PC-9 (cell line): ENCODE results near the gene GPHN. TPM values are rescaled to one million over a fixed set of nuclear protein-coding genes. Genes with fewer than 3 reads are reported as not detected.

Experiments
- BruUV-seq: library from RNA; stranded (reverse); fragments of 400-500 nt; replicated peaks from 2 replicates; lab custom pipeline; 2021; lab: Mats Ljungman, UMichigan
- CTCF ChIA-PET: fragments of 300-600 bp; sonication (Branson Sonifier 250); formaldehyde crosslinking; loops from one replicate; lab custom pipeline; 2022; ENCODE audit warnings: antibody characterized with exemption; lab: Charles Lee
- POLR2A ChIA-PET: fragments of 300-600 bp; sonication (Branson Sonifier 250); formaldehyde crosslinking; loops from one replicate; lab custom pipeline; 2022; ENCODE audit warnings: antibody characterized with exemption; ENCODE audit not compliant: unreplicated experiment; lab: Charles Lee
- DNase-seq, 2 experiments: peaks; one replicate each; pipeline versions ENCODE4 v3.0.0 to v3.0.0-alpha.2; 2015 to 2022; ENCODE audit warnings: mixed read lengths in 1 of 2
- H2AFZ ChIP-seq: fragments of 200-600 bp; sonication (generic); 2 replicates; pipeline ENCODE4 v1.8.1; 2017; ENCODE audit warnings: antibody characterized with exemption
- H3F3A ChIP-seq: fragments of 200-600 bp; sonication (generic); 2 replicates; pipeline ENCODE4 v1.8.1; 2017; ENCODE audit warnings: antibody characterized with exemption, mild to moderate bottlenecking, low read depth; ENCODE audit not compliant: insufficient read depth
- H3K27ac ChIP-seq: fragments of 200-600 bp; sonication (generic); 2 replicates; pipeline ENCODE4 v1.6.1; 2016; ENCODE audit warnings: mixed run types
- H3K27me3 ChIP-seq: fragments of 200-600 bp; sonication (generic); 2 replicates; pipeline ENCODE4 v1.6.1; 2016; ENCODE audit warnings: low read depth, mixed run types; ENCODE audit not compliant: insufficient read depth
- H3K36me3 ChIP-seq: fragments of 200-600 bp; sonication (generic); 2 replicates; pipeline ENCODE4 v1.6.1; 2016; ENCODE audit warnings: low read depth, mixed run types
- H3K4me1 ChIP-seq: fragments of 200-600 bp; sonication (generic); replicated peaks from 2 replicates; pipeline ENCODE4 v1.6.1; 2016; ENCODE audit warnings: mixed run types; ENCODE audit not compliant: insufficient read depth
- H3K4me2 ChIP-seq: fragments of 200-600 bp; sonication (generic); 2 replicates; pipeline ENCODE4 v1.6.1; 2017; ENCODE audit warnings: mixed run types
- H3K4me3 ChIP-seq: fragments of 200-600 bp; sonication (generic); 2 replicates; pipeline ENCODE4 v1.6.1; 2016; ENCODE audit warnings: mixed run types
- H3K79me2 ChIP-seq: fragments of 200-600 bp; sonication (generic); 2 replicates; pipeline ENCODE4 v1.6.1; 2017; ENCODE audit warnings: low read depth, mixed run types
- H3K9me2 ChIP-seq: fragments of 200-600 bp; sonication (generic); 2 replicates; pipeline ENCODE4 v1.8.1; 2017; ENCODE audit warnings: mild to moderate bottlenecking; ENCODE audit not compliant: insufficient read depth
- H3K9me3 ChIP-seq: fragments of 200-600 bp; sonication (generic); 2 replicates; pipeline ENCODE4 v1.8.1; 2016; ENCODE audit warnings: low read depth; ENCODE audit not compliant: insufficient read depth
- H4K20me1 ChIP-seq: fragments of 200-600 bp; sonication (generic); 2 replicates; pipeline ENCODE4 v1.8.1; 2017; ENCODE audit not compliant: insufficient read depth
- EZH2 ChIP-seq: fragments of 200-600 bp; sonication (generic); IDR thresholded peaks from 2 replicates; pipeline ENCODE4 v1.8.0; 2017; ENCODE audit warnings: antibody characterized with exemption, low read depth
- intact Hi-C: fragments of 100-400 bp; cut with micrococcal nuclease; formaldehyde crosslinking; loops from one replicate; pipeline ENCODE4 v1.10.0; 2022; ENCODE audit not compliant: unreplicated experiment
- total RNA-seq: library from RNA; stranded (reverse); gene quantifications from 2 replicates; pipeline ENCODE4 v1.2.3, GENCODE V29; 2021
- TF ChIP-seq, protein P1 (sequence below): fragments of 200-600 bp; sonication (generic); conservative IDR thresholded peaks from 2 replicates; pipeline ENCODE4 v1.6.1; 2017; ENCODE audit warnings: mixed run types, antibody characterized with exemption, mild to moderate bottlenecking, moderate library complexity

GPHN gene
- total RNA-seq, 1 experiment from 2014 or later, result 18.3 TPM

DNA sequence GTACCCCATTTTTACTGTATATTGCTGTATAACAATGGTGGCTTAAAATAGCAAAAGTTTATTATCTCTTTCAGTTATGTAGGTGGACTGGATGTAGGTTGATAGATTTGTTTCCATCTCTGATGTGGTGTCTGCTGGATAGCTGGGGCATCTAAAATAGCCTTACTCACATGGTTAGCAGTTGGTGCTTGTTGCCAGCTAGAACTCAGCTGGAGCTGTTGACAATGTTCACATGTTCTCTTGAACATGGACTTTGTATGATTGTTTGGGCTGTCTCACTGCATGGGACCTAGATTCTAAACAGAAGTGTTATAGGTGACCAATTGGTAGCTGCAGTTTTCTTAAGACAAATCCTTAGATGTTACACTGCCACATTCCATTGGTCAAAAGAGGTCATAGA is 126.9 kb downstream of the GPHN start:
- Histone ChIP-seq H3K4me1 (no peaks in the 10 kb centered on the region), H3K79me2 (peaks cover 18% of the 10 kb centered on the region; the same call in 1 of the 2 replicates), H2AFZ (no peak overlapping the region), H3K27me3 (no peaks in the 10 kb centered on the region), H4K20me1 (no peaks in the 10 kb centered on the region; the same call in 1 of the 2 replicates), H3K27ac (no peak overlapping the region), H3F3A (no peaks in the 10 kb centered on the region; the same call in 1 of the 2 replicates), H3K4me3 (no peak overlapping the region), H3K9me2 (no peaks in the 10 kb centered on the region), H3K36me3 (peaks cover 4% of the 10 kb centered on the region; the same call in 1 of the 2 replicates), H3K9me3 (no peaks in the 10 kb centered on the region), H3K4me2 (no peak overlapping the region)
- no TSS peak for BruUV-seq
- no peak for DNase-seq
- TF ChIP-seq, protein P1, sequence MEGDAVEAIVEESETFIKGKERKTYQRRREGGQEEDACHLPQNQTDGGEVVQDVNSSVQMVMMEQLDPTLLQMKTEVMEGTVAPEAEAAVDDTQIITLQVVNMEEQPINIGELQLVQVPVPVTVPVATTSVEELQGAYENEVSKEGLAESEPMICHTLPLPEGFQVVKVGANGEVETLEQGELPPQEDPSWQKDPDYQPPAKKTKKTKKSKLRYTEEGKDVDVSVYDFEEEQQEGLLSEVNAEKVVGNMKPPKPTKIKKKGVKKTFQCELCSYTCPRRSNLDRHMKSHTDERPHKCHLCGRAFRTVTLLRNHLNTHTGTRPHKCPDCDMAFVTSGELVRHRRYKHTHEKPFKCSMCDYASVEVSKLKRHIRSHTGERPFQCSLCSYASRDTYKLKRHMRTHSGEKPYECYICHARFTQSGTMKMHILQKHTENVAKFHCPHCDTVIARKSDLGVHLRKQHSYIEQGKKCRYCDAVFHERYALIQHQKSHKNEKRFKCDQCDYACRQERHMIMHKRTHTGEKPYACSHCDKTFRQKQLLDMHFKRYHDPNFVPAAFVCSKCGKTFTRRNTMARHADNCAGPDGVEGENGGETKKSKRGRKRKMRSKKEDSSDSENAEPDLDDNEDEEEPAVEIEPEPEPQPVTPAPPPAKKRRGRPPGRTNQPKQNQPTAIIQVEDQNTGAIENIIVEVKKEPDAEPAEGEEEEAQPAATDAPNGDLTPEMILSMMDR, result no peak
- TF ChIP-seq EZH2, result no peak
- POLR2A ChIA-PET, result no interaction called here
- CTCF ChIA-PET, result no interaction called here
- intact Hi-C loops, result no loop called here

DNA sequence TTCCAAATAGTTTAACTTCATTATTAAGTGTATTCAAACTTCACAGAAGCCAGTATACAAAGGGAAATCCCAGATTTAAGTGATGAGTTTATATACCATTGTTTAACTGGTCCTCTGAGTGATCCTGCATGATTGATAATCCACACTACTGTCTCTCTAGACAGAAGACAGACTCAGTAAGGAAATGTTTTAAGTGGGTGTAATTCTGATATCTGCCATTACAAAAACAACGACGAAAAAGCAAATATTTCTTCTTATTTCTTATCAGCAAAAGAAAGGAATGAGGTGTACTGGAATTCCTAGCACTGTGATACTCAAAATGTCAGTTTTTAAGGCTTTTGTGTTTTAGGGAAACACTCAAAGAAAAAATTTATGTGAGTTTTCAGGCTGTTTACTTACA is 127.5 kb downstream of the GPHN start:
- DNase-seq, result no peak
- Histone ChIP-seq H3K4me1 (no peaks in the 10 kb centered on the region), H3F3A (no peaks in the 10 kb centered on the region; the same call in 1 of the 2 replicates), H3K9me3 (no peaks in the 10 kb centered on the region), H3K4me2 (no peak overlapping the region), H3K27ac (no peak overlapping the region), H3K9me2 (no peaks in the 10 kb centered on the region), H3K4me3 (no peak overlapping the region), H3K79me2 (peaks cover 18% of the 10 kb centered on the region; the same call in 1 of the 2 replicates), H4K20me1 (no peaks in the 10 kb centered on the region; the same call in 1 of the 2 replicates), H3K27me3 (no peaks in the 10 kb centered on the region), H3K36me3 (peaks cover 4% of the 10 kb centered on the region; the same call in 1 of the 2 replicates), H2AFZ (no peak overlapping the region)
- TF ChIP-seq, protein P1, result no peak
- no peak for TF ChIP-seq EZH2
- intact Hi-C loops, result no loop called here
- no TSS peak for BruUV-seq
- CTCF ChIA-PET, result no interaction called here
- POLR2A ChIA-PET, result no interaction called here

- Histone ChIP-seq H3K27ac (no peak overlapping the region), H3K36me3 (peaks cover 4% of the 10 kb centered on the region; the same call in 1 of the 2 replicates), H3K4me2 (no peak overlapping the region), H3K27me3 (no peaks in the 10 kb centered on the region), H3K79me2 (peaks cover 18% of the 10 kb centered on the region; the same call in 1 of the 2 replicates), H3K9me3 (no peaks in the 10 kb centered on the region), H4K20me1 (no peaks in the 10 kb centered on the region; the same call in 1 of the 2 replicates), H3K4me1 (no peaks in the 10 kb centered on the region), H3K9me2 (no peaks in the 10 kb centered on the region), H3K4me3 (no peak overlapping the region), H3F3A (no peaks in the 10 kb centered on the region; the same call in 1 of the 2 replicates), H2AFZ (no peak overlapping the region)
- BruUV-seq, result no TSS peak
- ChIA-PET POLR2A (no interaction called here), CTCF (no interaction called here)
- no peak for DNase-seq
- no peak for TF ChIP-seq EZH2
- TF ChIP-seq, protein P1, result no peak
- intact Hi-C loops, result no loop called here
Observed at GRCh38 chr14:66636240-66636639, 128.3 kb downstream of the GPHN start.
